ENCODE data around the gene ENTPD3.
"Not testable (repeated sequence)": the region's sequence is repeated elsewhere in the genome, so short reads cannot be mapped to it uniquely, and the experiment has no call there.

Gene ENTPD3

DNA sequence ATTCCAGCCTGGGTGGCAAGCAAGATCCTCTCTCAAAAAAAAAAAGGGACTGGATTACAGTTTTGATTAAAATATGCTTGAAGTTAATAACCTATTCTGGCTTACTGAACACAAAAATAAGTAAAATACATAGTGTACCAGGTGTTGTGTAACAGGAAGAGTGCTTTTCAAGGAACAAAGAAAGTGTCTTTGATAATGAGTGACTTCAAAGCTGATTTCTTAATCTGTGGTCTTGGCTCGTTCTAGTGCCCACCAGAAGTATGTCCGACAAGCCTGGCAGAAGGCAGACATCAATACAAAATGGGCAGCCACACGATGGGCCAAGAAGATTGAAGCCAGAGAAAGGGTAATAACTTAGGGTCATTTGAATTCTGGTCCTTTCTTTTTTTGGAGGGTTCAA lies 74.2 kb downstream of the ENTPD3 start:
- Histone ChIP-seq H3K27me3 (no peaks in the 10 kb centered on the region), H3K4me1 (ENCODE audit: control insufficient read depth in 1 of 2, insufficient read depth in 1 of 2, low read depth in 1 of 2, low read length in 1 of 2) (peaks cover 17 to 21% of the 10 kb centered on the region in 2 experiments), H3K36me3 (peaks cover 61% of the 10 kb centered on the region), H3K9me3 (no peaks in the 10 kb centered on the region), H3K4me3 (ENCODE audit: low read depth in 1 of 2, low read length in 1 of 2) (no peak overlapping the region), H3K27ac (no peak overlapping the region)
- TF ChIP-seq, protein P1, sequence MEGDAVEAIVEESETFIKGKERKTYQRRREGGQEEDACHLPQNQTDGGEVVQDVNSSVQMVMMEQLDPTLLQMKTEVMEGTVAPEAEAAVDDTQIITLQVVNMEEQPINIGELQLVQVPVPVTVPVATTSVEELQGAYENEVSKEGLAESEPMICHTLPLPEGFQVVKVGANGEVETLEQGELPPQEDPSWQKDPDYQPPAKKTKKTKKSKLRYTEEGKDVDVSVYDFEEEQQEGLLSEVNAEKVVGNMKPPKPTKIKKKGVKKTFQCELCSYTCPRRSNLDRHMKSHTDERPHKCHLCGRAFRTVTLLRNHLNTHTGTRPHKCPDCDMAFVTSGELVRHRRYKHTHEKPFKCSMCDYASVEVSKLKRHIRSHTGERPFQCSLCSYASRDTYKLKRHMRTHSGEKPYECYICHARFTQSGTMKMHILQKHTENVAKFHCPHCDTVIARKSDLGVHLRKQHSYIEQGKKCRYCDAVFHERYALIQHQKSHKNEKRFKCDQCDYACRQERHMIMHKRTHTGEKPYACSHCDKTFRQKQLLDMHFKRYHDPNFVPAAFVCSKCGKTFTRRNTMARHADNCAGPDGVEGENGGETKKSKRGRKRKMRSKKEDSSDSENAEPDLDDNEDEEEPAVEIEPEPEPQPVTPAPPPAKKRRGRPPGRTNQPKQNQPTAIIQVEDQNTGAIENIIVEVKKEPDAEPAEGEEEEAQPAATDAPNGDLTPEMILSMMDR (IDR thresholded peaks at IDR 0.05): no peak

DNA sequence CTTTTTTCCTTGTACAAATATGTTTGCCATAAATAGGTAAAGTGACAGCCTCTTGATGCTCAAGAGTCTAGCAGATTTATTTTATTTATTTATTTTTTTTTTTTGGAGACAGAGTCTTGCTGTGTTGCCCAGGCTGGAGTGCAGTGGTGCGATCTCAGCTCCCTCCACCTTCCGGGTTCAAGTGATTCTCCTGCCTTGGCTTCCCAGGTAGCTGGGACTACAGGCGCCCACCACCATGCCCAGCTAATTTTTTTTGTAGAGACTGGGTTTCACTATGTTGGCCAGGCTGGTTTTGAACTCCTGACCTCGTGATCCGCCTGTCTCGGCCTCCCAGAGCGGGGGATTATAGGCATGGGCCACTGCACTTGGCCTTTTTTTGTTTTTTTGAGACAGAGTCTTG lies 75.9 kb downstream of the ENTPD3 start:
- H3K4me3 ChIP-seq (ENCODE audit: low read depth in 1 of 2, low read length in 1 of 2); H3K9me3 ChIP-seq; H3K4me1 ChIP-seq (ENCODE audit: control insufficient read depth in 1 of 2, insufficient read depth in 1 of 2, low read depth in 1 of 2, low read length in 1 of 2); H3K27ac ChIP-seq; H3K27me3 ChIP-seq: not testable (repeated sequence)
- peaks cover 61% of the 10 kb centered on the region for H3K36me3 ChIP-seq

DNA sequence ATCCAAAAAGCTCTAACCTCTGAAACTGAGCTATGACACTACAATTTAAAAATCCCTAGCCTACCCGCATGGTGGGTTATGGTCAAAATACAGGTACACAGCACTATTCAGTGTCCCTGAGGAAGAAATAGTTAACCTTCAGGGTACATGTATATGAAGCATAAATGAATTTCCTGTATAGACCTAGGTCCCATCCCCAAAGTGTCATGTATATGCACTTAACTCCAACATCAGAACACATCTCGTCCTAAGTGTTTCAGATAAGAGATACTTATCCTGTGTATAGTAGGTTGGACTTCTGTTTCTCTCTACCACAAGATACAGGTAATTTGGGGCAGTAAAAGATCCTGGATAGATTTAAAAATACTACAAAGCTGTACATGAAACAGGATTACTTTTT lies 76.6 kb downstream of the ENTPD3 start:
- H3K4me3 ChIP-seq (ENCODE audit: low read depth in 1 of 2, low read length in 1 of 2): no peak overlapping the region

GRCh38 chr3:40464339-40465110 lies 77.5 kb downstream of the ENTPD3 start:
- Histone ChIP-seq H3K4me1 (ENCODE audit: control insufficient read depth in 1 of 2, insufficient read depth in 1 of 2, low read depth in 1 of 2, low read length in 1 of 2) (no peaks in the 10 kb centered on the region), H3K27ac (no peak overlapping the region), H3K9me3 (no peaks in the 10 kb centered on the region), H3K36me3 (peaks cover 49% of the 10 kb centered on the region), H3K4me3 (ENCODE audit: low read depth in 1 of 2, low read length in 1 of 2) (no peak overlapping the region), H3K27me3 (no peaks in the 10 kb centered on the region)
- TF ChIP-seq, protein P1 (IDR thresholded peaks at IDR 0.05): no peak

More for the DNA sequence above, 76.6 kb downstream of the ENTPD3 start:
- Histone ChIP-seq H3K27ac (no peak overlapping the region), H3K4me1 (ENCODE audit: control insufficient read depth in 1 of 2, insufficient read depth in 1 of 2, low read depth in 1 of 2, low read length in 1 of 2) (no peaks in the 10 kb centered on the region), H3K9me3 (no peaks in the 10 kb centered on the region), H3K27me3 (no peaks in the 10 kb centered on the region), H3K36me3 (peaks cover 58% of the 10 kb centered on the region)
- TF ChIP-seq, protein P1 (IDR thresholded peaks at IDR 0.05): no peak

- Histone ChIP-seq H3K27me3 (no peaks in the 10 kb centered on the region), H3K4me1 (ENCODE audit: control insufficient read depth in 1 of 2, insufficient read depth in 1 of 2, low read depth in 1 of 2, low read length in 1 of 2) (no peaks in the 10 kb centered on the region), H3K9me3 (no peaks in the 10 kb centered on the region), H3K27ac (no peak overlapping the region), H3K36me3 (peaks cover 46% of the 10 kb centered on the region), H3K4me3 (ENCODE audit: low read depth in 1 of 2, low read length in 1 of 2) (no peak overlapping the region)
- TF ChIP-seq, protein P1 (IDR thresholded peaks at IDR 0.05): no peak
These were observed 78.1 kb downstream of the ENTPD3 start for GRCh38 chr3:40465111-40465407.

DNA sequence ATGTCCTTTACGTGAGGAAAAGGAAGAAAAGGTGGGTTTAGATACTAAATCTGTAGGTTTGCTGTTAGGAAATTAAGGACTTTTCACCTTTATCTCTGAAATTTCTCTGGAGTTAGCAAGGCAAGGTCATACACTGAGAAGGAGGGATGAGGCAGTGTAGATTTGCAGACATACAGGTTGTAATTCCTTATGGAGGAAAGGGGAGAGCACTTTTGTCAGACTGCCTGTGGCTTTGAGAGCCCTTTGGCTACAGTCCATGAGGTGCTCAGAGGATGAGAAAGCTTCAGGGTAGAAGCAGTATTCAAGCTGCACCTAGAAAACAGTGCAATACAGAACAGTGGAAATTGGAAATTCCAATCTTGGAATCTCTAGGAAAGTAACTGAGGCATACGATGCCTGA lies 78.5 kb downstream of the ENTPD3 start:
- Histone ChIP-seq H3K4me3 (ENCODE audit: low read depth in 1 of 2, low read length in 1 of 2) (no peak overlapping the region), H3K27ac (no peak overlapping the region), H3K27me3 (no peaks in the 10 kb centered on the region), H3K4me1 (ENCODE audit: control insufficient read depth in 1 of 2, insufficient read depth in 1 of 2, low read depth in 1 of 2, low read length in 1 of 2) (no peaks in the 10 kb centered on the region), H3K36me3 (peaks cover 44% of the 10 kb centered on the region), H3K9me3 (no peaks in the 10 kb centered on the region)
- TF ChIP-seq, protein P1 (IDR thresholded peaks at IDR 0.05): no peak

Measured in neutrophil (primary cell).